MM.1S (cell line): Measurements from ENCODE around the gene MYLK.

Source experiments
- CTCF ChIP-seq: fragments of 300-600 bp; sonication (generic); IDR thresholded peaks from 2 replicates; pipeline ENCODE4 v1.5.1; 2016; ENCODE audit warnings: antibody characterized with exemption, low read length, mixed read lengths
- EZH2 ChIP-seq: fragments of 300-600 bp; sonication (generic); optimal IDR thresholded peaks from 2 replicates; pipeline ENCODE3; 2017; ENCODE audit warnings: low read depth, mild to moderate bottlenecking, antibody characterized with exemption, low read length, mixed read lengths
- EZH2phosphoT487 ChIP-seq: fragments of 300-600 bp; sonication (generic); IDR thresholded peaks from 2 replicates; pipeline ENCODE4 v1.6.1; 2018; ENCODE audit warnings: antibody characterized with exemption, low read length

- no peak for TF ChIP-seq CTCF
- no peak for TF ChIP-seq EZH2
- no peak for TF ChIP-seq EZH2phosphoT487
Observed at GRCh38 chr3:123702720-123703119, 181.4 kb downstream of the MYLK start.
